Epithelial cell of esophagus (primary cell): ENCODE data around the gene CDH13.

Experiments used
- DNase-seq: peaks from one replicate; pipeline ENCODE4 v3.0.0; 2010; ENCODE audit warnings: low read depth
- H3K4me3 ChIP-seq: 2 replicates; pipeline ENCODE4 v1.5.1; 2011; ENCODE audit warnings: mild to moderate bottlenecking, low read length, control low read depth
- CTCF ChIP-seq: IDR thresholded peaks from 2 replicates; pipeline ENCODE4 v1.5.1; 2011; ENCODE audit warnings: low read depth, mild to moderate bottlenecking, low read length, control low read depth, inconsistent platforms; ENCODE audit not compliant: insufficient read depth; ENCODE audit errors: missing control alignments

Gene CDH13

GRCh38 chr16:82625066-82625968 lies 1.5 kb upstream of the CDH13 start:
- TF ChIP-seq CTCF = peak; percentile 4

GRCh38 chr16:82628088-82628423 lies 1.3 kb downstream of the CDH13 start:
- H3K4me3 ChIP-seq = peak overlapping the region; percentile 71
- no peak for TF ChIP-seq CTCF
- peak; percentile 89 for DNase-seq

More at GRCh38 chr16:82625066-82625968, 1.5 kb upstream of the CDH13 start:
- H3K4me3 ChIP-seq = no peak overlapping the region
- no peak for DNase-seq

- peak overlapping the region; percentile 71 for H3K4me3 ChIP-seq
- TF ChIP-seq CTCF = no peak
- DNase-seq = peak; percentile 33
These were observed 1.9 kb downstream of the CDH13 start for GRCh38 chr16:82628711-82629110.

- peak; percentile 76 for DNase-seq
- TF ChIP-seq CTCF = no peak
- no peak overlapping the region for H3K4me3 ChIP-seq
These were observed 2.8 kb downstream of the CDH13 start for GRCh38 chr16:82629441-82630027.

GRCh38 chr16:82630219-82630618 lies 3.5 kb downstream of the CDH13 start:
- no peak for TF ChIP-seq CTCF
- no peak overlapping the region for H3K4me3 ChIP-seq
- DNase-seq = peak; percentile 38

GRCh38 chr16:82630688-82631087 lies 3.9 kb downstream of the CDH13 start:
- H3K4me3 ChIP-seq = no peak overlapping the region
- DNase-seq = peak; percentile 55
- peak; percentile 47 for TF ChIP-seq CTCF
